ENCODE data around the gene CCDC200. TPM values are rescaled to one million over a fixed set of nuclear protein-coding genes. Genes with fewer than 3 reads are reported as not detected.
"Not testable (repeated sequence)": the region's sequence is repeated elsewhere in the genome, so short reads cannot be mapped to it uniquely, and the experiment has no call there.

CCDC200 gene
- total RNA-seq, 1 experiment from 2014 or later = not detected

DNA sequence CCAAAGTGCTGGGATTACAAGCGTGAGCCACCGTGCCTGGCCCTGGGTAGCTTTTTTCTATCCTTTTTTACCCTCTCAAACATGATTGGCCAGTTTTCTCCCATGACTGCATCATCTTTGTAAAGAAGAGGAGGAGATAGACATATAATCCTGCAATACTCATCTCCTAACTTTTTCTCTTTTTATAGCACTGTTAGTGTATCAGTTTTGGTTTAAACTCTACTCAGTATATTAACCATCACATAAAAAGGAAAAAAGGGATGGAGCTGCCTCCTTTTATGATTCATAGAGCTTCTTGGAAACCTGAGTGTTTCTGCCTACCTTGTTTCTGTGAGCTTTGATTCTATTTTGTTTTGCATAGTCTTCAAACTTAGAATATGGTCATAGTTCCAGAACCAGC is 28.8 kb downstream of the CCDC200 start:
- no TSS peak for BruUV-seq (replicated peaks)
- no peak for TF ChIP-seq CTCF (conservative IDR thresholded peaks at IDR 0.05)
- TF ChIP-seq EZH2 (IDR thresholded peaks at IDR 0.05; ENCODE audit: low read depth) = no peak
- no peak for DNase-seq

GRCh38 chr17:43193251-43193650 is 35.2 kb downstream of the CCDC200 start:
- no peaks in the 10 kb centered on the region for H3K27me3 ChIP-seq (ENCODE audit: insufficient read depth, low read depth)
- peaks cover 15% of the 10 kb centered on the region; the same call in 1 of the 2 replicates for H3F3A ChIP-seq (ENCODE audit: insufficient read depth, low read depth)
- CTCF ChIA-PET = no interaction called here
- no peaks in the 10 kb centered on the region for H3K9me3 ChIP-seq (ENCODE audit: insufficient read depth, low read depth)
- no peaks in the 10 kb centered on the region for H3K79me2 ChIP-seq (ENCODE audit: low read depth)
- H3K27ac ChIP-seq = no peak overlapping the region
- no peaks in the 10 kb centered on the region for H3K9me2 ChIP-seq (ENCODE audit: insufficient read depth)
- H3K4me1 ChIP-seq (replicated peaks; ENCODE audit: insufficient read depth) = no peaks in the 10 kb centered on the region
- TF ChIP-seq EZH2 (IDR thresholded peaks at IDR 0.05; ENCODE audit: low read depth) = no peak
- no peak for TF ChIP-seq CTCF (conservative IDR thresholded peaks at IDR 0.05)
- H4K20me1 ChIP-seq (ENCODE audit: insufficient read depth) = peaks cover 4% of the 10 kb centered on the region; the same call in 1 of the 2 replicates
- no peak overlapping the region for H3K4me3 ChIP-seq
- no TSS peak for BruUV-seq (replicated peaks)
- H3K4me2 ChIP-seq = no peak overlapping the region
- no peak overlapping the region for H2AFZ ChIP-seq
- peaks cover 56% of the 10 kb centered on the region for H3K36me3 ChIP-seq (ENCODE audit: low read depth)
- DNase-seq = no peak
- POLR2A ChIA-PET (ENCODE audit: unreplicated experiment) = interaction anchor here (0.6 kb wide), 1 partner anchor 18 kb away, joined by 5 read pairs; the partner anchor contains the start of gene TMEM106A
- intact Hi-C loops (cut with micrococcal nuclease; ENCODE audit: unreplicated experiment) = no loop called here

More for the DNA sequence above, 28.8 kb downstream of the CCDC200 start:
- Histone ChIP-seq H3F3A (ENCODE audit: insufficient read depth, low read depth) (peaks cover 13% of the 10 kb centered on the region; the same call in 1 of the 2 replicates), H3K79me2 (ENCODE audit: low read depth) (no peaks in the 10 kb centered on the region), H3K4me1 (replicated peaks; ENCODE audit: insufficient read depth) (peaks cover 9% of the 10 kb centered on the region), H3K9me3 (ENCODE audit: insufficient read depth, low read depth) (no peaks in the 10 kb centered on the region), H2AFZ (no peak overlapping the region), H3K27ac (no peak overlapping the region), H3K27me3 (ENCODE audit: insufficient read depth, low read depth) (no peaks in the 10 kb centered on the region), H3K4me2 (no peak overlapping the region), H3K36me3 (ENCODE audit: low read depth) (peaks cover 42% of the 10 kb centered on the region; the same call in 1 of the 2 replicates), H4K20me1 (ENCODE audit: insufficient read depth) (no peaks in the 10 kb centered on the region), H3K9me2 (ENCODE audit: insufficient read depth) (no peaks in the 10 kb centered on the region), H3K4me3 (no peak overlapping the region)
- intact Hi-C loops (cut with micrococcal nuclease; ENCODE audit: unreplicated experiment) = no loop called here
- ChIA-PET CTCF (no interaction called here), POLR2A (ENCODE audit: unreplicated experiment) (interaction anchor here (0.6 kb wide), 2 partner anchors 28 to 181 kb away, joined by 4 to 8 read pairs; no protein-coding TSS in a partner anchor)

- intact Hi-C loops (cut with micrococcal nuclease; ENCODE audit: unreplicated experiment); BruUV-seq (replicated peaks): not testable (repeated sequence)
Observed at GRCh38 chr17:43186656-43187055, 41.8 kb downstream of the CCDC200 start.

GRCh38 chr17:43183921-43184320 is 44.5 kb downstream of the CCDC200 start:
- Histone ChIP-seq H4K20me1 (ENCODE audit: insufficient read depth) (peaks cover 8% of the 10 kb centered on the region), H3K4me1 (replicated peaks; ENCODE audit: insufficient read depth) (no peaks in the 10 kb centered on the region), H3K9me2 (ENCODE audit: insufficient read depth) (no peaks in the 10 kb centered on the region), H3K36me3 (ENCODE audit: low read depth) (peaks cover 11% of the 10 kb centered on the region), H3K4me3 (no peak overlapping the region), H3K27me3 (ENCODE audit: insufficient read depth, low read depth) (no peaks in the 10 kb centered on the region), H3K27ac (no peak overlapping the region), H3K79me2 (ENCODE audit: low read depth) (no peaks in the 10 kb centered on the region), H3F3A (ENCODE audit: insufficient read depth, low read depth) (peaks cover 9% of the 10 kb centered on the region; the same call in 1 of the 2 replicates), H3K4me2 (no peak overlapping the region), H3K9me3 (ENCODE audit: insufficient read depth, low read depth) (no peaks in the 10 kb centered on the region), H2AFZ (no peak overlapping the region)
- CTCF ChIA-PET = no interaction called here
- no TSS peak for BruUV-seq (replicated peaks)
- intact Hi-C loops (cut with micrococcal nuclease; ENCODE audit: unreplicated experiment) = no loop called here
- no peak for TF ChIP-seq CTCF (conservative IDR thresholded peaks at IDR 0.05)
- TF ChIP-seq EZH2 (IDR thresholded peaks at IDR 0.05; ENCODE audit: low read depth) = no peak
- POLR2A ChIA-PET (ENCODE audit: unreplicated experiment) = interaction anchor here (0.7 kb wide), 1 partner anchor 135 kb away, joined by 3 read pairs; no protein-coding TSS in a partner anchor
- no peak for DNase-seq

More at GRCh38 chr17:43186656-43187055, 41.8 kb downstream of the CCDC200 start:
- H3K4me3 ChIP-seq; POLR2A ChIA-PET (ENCODE audit: unreplicated experiment); DNase-seq; CTCF ChIA-PET; H3K9me3 ChIP-seq (ENCODE audit: insufficient read depth, low read depth); H3K79me2 ChIP-seq (ENCODE audit: low read depth); H4K20me1 ChIP-seq (ENCODE audit: insufficient read depth); H3K27ac ChIP-seq; H3K9me2 ChIP-seq (ENCODE audit: insufficient read depth); H3K4me1 ChIP-seq (replicated peaks; ENCODE audit: insufficient read depth); H3K27me3 ChIP-seq (ENCODE audit: insufficient read depth, low read depth); H3K4me2 ChIP-seq; H2AFZ ChIP-seq: not testable (repeated sequence)
- peaks cover 11% of the 10 kb centered on the region; the same call in 1 of the 2 replicates for H3F3A ChIP-seq (ENCODE audit: insufficient read depth, low read depth)
- peaks cover 27% of the 10 kb centered on the region for H3K36me3 ChIP-seq (ENCODE audit: low read depth)

Data from PC-9 (cell line).